ENCODE results near the gene STPG3.

Gene STPG3

GRCh38 chr9:137221506-137222111 lies 29.5 kb upstream of the STPG3 start:
- Histone ChIP-seq H3K4me3 (ENCODE audit: low read depth in 1 of 2, low read length in 2 of 2) (peak overlapping the region in 1 of 2 donors; percentile 36), H3K4me1 (ENCODE audit: control insufficient read depth in 1 of 2, insufficient read depth in 2 of 2, low read length in 2 of 2) (peaks cover 13 to 57% of the 10 kb centered on the region in 2 donors), H3K36me3 (ENCODE audit: control insufficient read depth in 1 of 2, insufficient read depth in 2 of 2, low read length in 2 of 2) (no peaks in the 10 kb centered on the region), H3K9me3 (ENCODE audit: control insufficient read depth in 1 of 2, low read length in 2 of 2) (no peaks in the 10 kb centered on the region), H3K9ac (ENCODE audit: low read depth in 1 of 2, low read length in 2 of 2) (no peak overlapping the region), H3K27ac (ENCODE audit: low read depth, low read length) (no peak overlapping the region), H3K27me3 (ENCODE audit: control insufficient read depth in 1 of 2, insufficient read depth in 2 of 2, low read length in 2 of 2) (no peaks in the 10 kb centered on the region)

GRCh38 chr9:137222190-137223077 lies 28.7 kb upstream of the STPG3 start, which contains the start of gene RNF208:
RNF208 (minus strand) TSS chr9:137222240; CDS start chr9:137221212, 1,028 bp downstream.
- H3K9ac ChIP-seq (ENCODE audit: low read depth in 1 of 2, low read length in 2 of 2) = peak within 1 kb of the TSS; percentile 66 to 86
- H3K27me3 ChIP-seq (ENCODE audit: control insufficient read depth in 1 of 2, insufficient read depth in 2 of 2, low read length in 2 of 2) = no peaks in the 10 kb centered on the region
- H3K27ac ChIP-seq (ENCODE audit: low read depth, low read length) = peak within 1 kb of the TSS; percentile 85
- H3K36me3 ChIP-seq (ENCODE audit: control insufficient read depth in 1 of 2, insufficient read depth in 2 of 2, low read length in 2 of 2) = no peaks in the 10 kb centered on the region
- H3K4me3 ChIP-seq (ENCODE audit: low read depth in 1 of 2, low read length in 2 of 2) = peak within 1 kb of the TSS; percentile 74 to 80
- H3K9me3 ChIP-seq (ENCODE audit: control insufficient read depth in 1 of 2, low read length in 2 of 2) = no peaks in the 10 kb centered on the region
- H3K4me1 ChIP-seq (ENCODE audit: control insufficient read depth in 1 of 2, insufficient read depth in 2 of 2, low read length in 2 of 2) = peaks cover 18 to 54% of the 10 kb centered on the region in 2 donors

- peak overlapping the region; percentile 80 to 86 for H3K4me3 ChIP-seq (ENCODE audit: low read depth in 1 of 2, low read length in 2 of 2)
- peaks cover 20 to 48% of the 10 kb centered on the region in 2 donors for H3K4me1 ChIP-seq (ENCODE audit: control insufficient read depth in 1 of 2, insufficient read depth in 2 of 2, low read length in 2 of 2)
- H3K9me3 ChIP-seq (ENCODE audit: control insufficient read depth in 1 of 2, low read length in 2 of 2) = no peaks in the 10 kb centered on the region
- no peaks in the 10 kb centered on the region for H3K36me3 ChIP-seq (ENCODE audit: control insufficient read depth in 1 of 2, insufficient read depth in 2 of 2, low read length in 2 of 2)
- peak overlapping the region; percentile 85 for H3K27ac ChIP-seq (ENCODE audit: low read depth, low read length)
- peaks cover 0 to under 1% of the 10 kb centered on the region in 2 donors for H3K27me3 ChIP-seq (ENCODE audit: control insufficient read depth in 1 of 2, insufficient read depth in 2 of 2, low read length in 2 of 2)
- peak overlapping the region; percentile 91 to 92 for H3K9ac ChIP-seq (ENCODE audit: low read depth in 1 of 2, low read length in 2 of 2)
Observed at GRCh38 chr9:137223078-137223970, 27.8 kb upstream of the STPG3 start.

GRCh38 chr9:137224830-137225694 lies 26.0 kb upstream of the STPG3 start, which contains the start of gene CYSRT1:
CYSRT1 (plus strand) TSS chr9:137225174; CDS start chr9:137225622, 448 bp downstream.
- Histone ChIP-seq H3K27me3 (ENCODE audit: control insufficient read depth in 1 of 2, insufficient read depth in 2 of 2, low read length in 2 of 2) (peaks cover 4 to 12% of the 10 kb centered on the region in 2 donors), H3K4me1 (ENCODE audit: control insufficient read depth in 1 of 2, insufficient read depth in 2 of 2, low read length in 2 of 2) (peaks cover 19 to 43% of the 10 kb centered on the region in 2 donors), H3K9me3 (ENCODE audit: control insufficient read depth in 1 of 2, low read length in 2 of 2) (no peaks in the 10 kb centered on the region), H3K9ac (ENCODE audit: low read depth in 1 of 2, low read length in 2 of 2) (peak within 1 kb of the TSS; percentile 91 to 92), H3K27ac (ENCODE audit: low read depth, low read length) (no peak within 1 kb of the TSS), H3K4me3 (ENCODE audit: low read depth in 1 of 2, low read length in 2 of 2) (peak within 1 kb of the TSS; percentile 80 to 86), H3K36me3 (ENCODE audit: control insufficient read depth in 1 of 2, insufficient read depth in 2 of 2, low read length in 2 of 2) (no peaks in the 10 kb centered on the region)

- H3K4me1 ChIP-seq (ENCODE audit: control insufficient read depth in 1 of 2, insufficient read depth in 2 of 2, low read length in 2 of 2) = peaks cover 27 to 51% of the 10 kb centered on the region in 2 donors
- H3K9ac ChIP-seq (ENCODE audit: low read depth in 1 of 2, low read length in 2 of 2) = no peak overlapping the region
- H3K36me3 ChIP-seq (ENCODE audit: control insufficient read depth in 1 of 2, insufficient read depth in 2 of 2, low read length in 2 of 2) = no peaks in the 10 kb centered on the region
- H3K27ac ChIP-seq (ENCODE audit: low read depth, low read length) = no peak overlapping the region
- no peaks in the 10 kb centered on the region for H3K9me3 ChIP-seq (ENCODE audit: control insufficient read depth in 1 of 2, low read length in 2 of 2)
- H3K27me3 ChIP-seq (ENCODE audit: control insufficient read depth in 1 of 2, insufficient read depth in 2 of 2, low read length in 2 of 2) = peaks cover 4 to 12% of the 10 kb centered on the region in 2 donors
- H3K4me3 ChIP-seq (ENCODE audit: low read depth in 1 of 2, low read length in 2 of 2) = no peak overlapping the region
Observed at GRCh38 chr9:137225699-137226331, 25.3 kb upstream of the STPG3 start.

- Histone ChIP-seq H3K27me3 (ENCODE audit: control insufficient read depth in 1 of 2, insufficient read depth in 2 of 2, low read length in 2 of 2) (peaks cover 4 to 12% of the 10 kb centered on the region in 2 donors), H3K4me3 (ENCODE audit: low read depth in 1 of 2, low read length in 2 of 2) (no peak overlapping the region), H3K4me1 (ENCODE audit: control insufficient read depth in 1 of 2, insufficient read depth in 2 of 2, low read length in 2 of 2) (peaks cover 34 to 58% of the 10 kb centered on the region in 2 donors), H3K9me3 (ENCODE audit: control insufficient read depth in 1 of 2, low read length in 2 of 2) (no peaks in the 10 kb centered on the region), H3K27ac (ENCODE audit: low read depth, low read length) (no peak overlapping the region), H3K9ac (ENCODE audit: low read depth in 1 of 2, low read length in 2 of 2) (no peak overlapping the region), H3K36me3 (ENCODE audit: control insufficient read depth in 1 of 2, insufficient read depth in 2 of 2, low read length in 2 of 2) (no peaks in the 10 kb centered on the region)
Observed at GRCh38 chr9:137226338-137227053, 24.6 kb upstream of the STPG3 start.

GRCh38 chr9:137227054-137227852 lies 23.8 kb upstream of the STPG3 start, which contains the start of gene RNF224:
RNF224 (plus strand) TSS chr9:137227502; CDS start chr9:137228336, 834 bp downstream.
- peak within 1 kb of the TSS in 1 of 2 donors; percentile 7 for H3K9ac ChIP-seq (ENCODE audit: low read depth in 1 of 2, low read length in 2 of 2)
- no peaks in the 10 kb centered on the region for H3K9me3 ChIP-seq (ENCODE audit: control insufficient read depth in 1 of 2, low read length in 2 of 2)
- H3K27ac ChIP-seq (ENCODE audit: low read depth, low read length) = no peak within 1 kb of the TSS
- peaks cover 11 to 17% of the 10 kb centered on the region in 2 donors for H3K27me3 ChIP-seq (ENCODE audit: control insufficient read depth in 1 of 2, insufficient read depth in 2 of 2, low read length in 2 of 2)
- H3K4me3 ChIP-seq (ENCODE audit: low read depth in 1 of 2, low read length in 2 of 2) = no peak within 1 kb of the TSS
- H3K36me3 ChIP-seq (ENCODE audit: control insufficient read depth in 1 of 2, insufficient read depth in 2 of 2, low read length in 2 of 2) = no peaks in the 10 kb centered on the region
- peaks cover 34 to 63% of the 10 kb centered on the region in 2 donors for H3K4me1 ChIP-seq (ENCODE audit: control insufficient read depth in 1 of 2, insufficient read depth in 2 of 2, low read length in 2 of 2)
